WTC11 (cell line): Measurements from ENCODE around the gene EFCAB12. TPM values are rescaled to one million over a fixed set of nuclear protein-coding genes. Genes with fewer than 3 reads are reported as not detected.

Source experiments
- ATAC-seq: fragments of 200-7000 bp; cut with Tn5 transposase; 2 replicates; pipeline ENCODE4 v1.10.0; 2021; ENCODE audit warnings: mild to moderate bottlenecking, moderate library complexity
- CTCF ChIA-PET: fragments of 300-600 bp; sonication (Branson Sonifier 250); formaldehyde crosslinking; loops from one replicate; lab custom pipeline; 2021; ENCODE audit warnings: antibody characterized with exemption; lab: Charles Lee
- POLR2A ChIA-PET: fragments of 350-600 bp; sonication (Branson Sonifier 250); formaldehyde crosslinking; loops from one replicate; lab custom pipeline; 2021; ENCODE audit warnings: antibody characterized with exemption; lab: Charles Lee
- DNase-seq: peaks from one replicate; pipeline ENCODE4 v3.0.0; 2021; ENCODE audit warnings: low spot score
- H3K27ac Mint-ChIP-seq: 2 replicates; pipeline ENCODE4 v1.8.0; 2021; ENCODE audit warnings: mixed read lengths
- H3K27me3 Mint-ChIP-seq: 2 replicates; pipeline ENCODE4 v1.8.0; 2021; ENCODE audit warnings: low read depth, mild to moderate bottlenecking, moderate library complexity, mixed read lengths
- H3K36me3 Mint-ChIP-seq: 2 replicates; pipeline ENCODE4 v1.8.0; 2021; ENCODE audit warnings: mixed read lengths
- H3K4me1 Mint-ChIP-seq: 2 replicates; pipeline ENCODE4 v1.8.0; 2022; ENCODE audit warnings: mixed read lengths
- H3K4me3 Mint-ChIP-seq: 2 replicates; pipeline ENCODE4 v1.8.0; 2021; ENCODE audit warnings: mild to moderate bottlenecking, moderate library complexity, mixed read lengths
- H3K9me3 Mint-ChIP-seq: 2 replicates; pipeline ENCODE4 v1.8.0; 2021; ENCODE audit warnings: mixed read lengths
- CREB1 ChIP-seq: sonication (generic); formaldehyde crosslinking; IDR thresholded peaks from 2 replicates; pipeline ENCODE4 v1.8.0; 2023; ENCODE audit warnings: mild to moderate bottlenecking, missing genetic modification reagents
- ELF4 ChIP-seq: sonication (generic); formaldehyde crosslinking; IDR thresholded peaks from 2 replicates; pipeline ENCODE4 v1.8.1; 2022; ENCODE audit warnings: low read depth, mild to moderate bottlenecking, moderate library complexity, missing genetic modification reagents
- GRHL2 ChIP-seq: fragments of 250-450 bp; sonication (Bioruptor Pico); IDR thresholded peaks from 2 replicates; pipeline ENCODE4 v1.8.0; 2022; ENCODE audit warnings: mild to moderate bottlenecking, moderate library complexity; ENCODE audit not compliant: insufficient replicate concordance, severe bottlenecking
- NFATC4 ChIP-seq: fragments of 250-450 bp; sonication (Bioruptor Pico); IDR thresholded peaks from 2 replicates; pipeline ENCODE4 v1.9.0; 2021; ENCODE audit warnings: mild to moderate bottlenecking
- SMAD4 ChIP-seq: sonication (generic); formaldehyde crosslinking; IDR thresholded peaks from 2 replicates; pipeline ENCODE4 v1.8.0; 2022; ENCODE audit warnings: mild to moderate bottlenecking, missing genetic modification reagents
- ZBTB21 ChIP-seq: sonication (generic); formaldehyde crosslinking; IDR thresholded peaks from 2 replicates; pipeline ENCODE4 v1.8.1; 2023; ENCODE audit warnings: mild to moderate bottlenecking, missing genetic modification reagents, borderline replicate concordance
- ZNF232 ChIP-seq: sonication (generic); formaldehyde crosslinking; IDR thresholded peaks from 2 replicates; pipeline ENCODE4 v1.8.0; 2022; ENCODE audit warnings: mild to moderate bottlenecking, missing genetic modification reagents
- ZNF317 ChIP-seq: sonication (generic); formaldehyde crosslinking; IDR thresholded peaks from 2 replicates; pipeline ENCODE4 v1.8.1; 2023; ENCODE audit warnings: low read depth, mild to moderate bottlenecking, moderate library complexity, missing genetic modification reagents, borderline replicate concordance
- ZNF416 ChIP-seq: fragments of 250-450 bp; sonication (Bioruptor Pico); IDR thresholded peaks from 2 replicates; pipeline ENCODE4 v1.9.0; 2021; ENCODE audit warnings: mild to moderate bottlenecking, inconsistent platforms
- total RNA-seq: library from RNA; stranded (reverse); gene quantifications from 3 replicates; pipeline ENCODE4 v1.2.3, GENCODE V29; 2021
- TF ChIP-seq, protein P1 (sequence below): sonication (generic); formaldehyde crosslinking; IDR thresholded peaks from 2 replicates; pipeline ENCODE4 v1.8.1; 2022; ENCODE audit warnings: low read depth, missing genetic modification reagents, borderline replicate concordance
- TF ChIP-seq, protein P2 (sequence below): sonication (generic); formaldehyde crosslinking; IDR thresholded peaks from 2 replicates; pipeline ENCODE4 v1.8.0; 2022; ENCODE audit warnings: mild to moderate bottlenecking, missing genetic modification reagents
- TF ChIP-seq, protein P3 (sequence below): fragments of 250-450 bp; sonication (Bioruptor Pico); IDR thresholded peaks from 2 replicates; pipeline ENCODE4 v1.9.0; 2021; ENCODE audit warnings: mild to moderate bottlenecking
- TF ChIP-seq, protein P4 (sequence below): sonication (generic); formaldehyde crosslinking; conservative IDR thresholded peaks from 2 replicates; pipeline ENCODE4 v1.8.1; 2022; ENCODE audit warnings: mild to moderate bottlenecking, missing genetic modification reagents
- TF ChIP-seq, protein P5 (sequence below): sonication (generic); formaldehyde crosslinking; conservative IDR thresholded peaks from 2 replicates; pipeline ENCODE4 v1.8.1; 2023; ENCODE audit warnings: mild to moderate bottlenecking, low read depth, missing genetic modification reagents, moderate library complexity
- TF ChIP-seq, protein P6 (sequence below): sonication (generic); formaldehyde crosslinking; IDR thresholded peaks from 2 replicates; pipeline ENCODE4 v1.8.0; 2023; ENCODE audit warnings: missing genetic modification reagents
- TF ChIP-seq, protein P7 (sequence below): sonication (generic); formaldehyde crosslinking; IDR thresholded peaks from 2 replicates; pipeline ENCODE4 v1.8.0; 2022; ENCODE audit warnings: missing genetic modification reagents

Gene EFCAB12
- total RNA-seq, 1 experiment from 2014 or later, result 0.20 TPM

DNA sequence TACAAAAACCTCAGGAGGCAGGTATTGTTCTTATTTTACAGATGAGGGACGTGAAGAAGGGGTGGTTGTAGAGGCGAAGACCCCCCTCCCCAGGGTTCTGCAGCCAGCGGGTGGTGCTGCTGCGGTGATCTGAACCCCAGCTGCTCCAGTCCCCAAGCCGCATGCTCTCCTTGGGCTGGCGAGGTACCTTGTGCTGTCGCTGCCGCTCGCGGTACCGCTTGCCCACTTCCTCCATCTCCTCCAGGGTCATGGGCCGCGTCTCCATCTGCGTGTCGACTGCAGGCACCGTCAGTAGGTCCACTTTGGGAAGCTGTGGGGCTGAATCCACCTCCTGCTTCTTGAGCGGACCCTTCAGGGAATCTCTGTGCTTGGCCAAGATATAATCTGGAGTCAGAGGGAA lies 17.5 kb downstream of the EFCAB12 start:
- Mint-ChIP-seq H3K9me3 (no peaks in the 10 kb centered on the region), H3K4me3 (no peak overlapping the region), H3K27ac (no peak overlapping the region), H3K27me3 (peaks cover 8% of the 10 kb centered on the region; the same call in 1 of the 2 replicates), H3K36me3 (no peaks in the 10 kb centered on the region), H3K4me1 (no peaks in the 10 kb centered on the region)
- POLR2A ChIA-PET, result no interaction called here
- ATAC-seq, result no peak; the same call in 1 of the 2 replicates
- CTCF ChIA-PET, result no interaction called here
- TF ChIP-seq ZNF416 (CRISPR knock-in tag), result no peak
- TF ChIP-seq GRHL2 (CRISPR knock-in tag), result no peak
- TF ChIP-seq, protein P1, sequence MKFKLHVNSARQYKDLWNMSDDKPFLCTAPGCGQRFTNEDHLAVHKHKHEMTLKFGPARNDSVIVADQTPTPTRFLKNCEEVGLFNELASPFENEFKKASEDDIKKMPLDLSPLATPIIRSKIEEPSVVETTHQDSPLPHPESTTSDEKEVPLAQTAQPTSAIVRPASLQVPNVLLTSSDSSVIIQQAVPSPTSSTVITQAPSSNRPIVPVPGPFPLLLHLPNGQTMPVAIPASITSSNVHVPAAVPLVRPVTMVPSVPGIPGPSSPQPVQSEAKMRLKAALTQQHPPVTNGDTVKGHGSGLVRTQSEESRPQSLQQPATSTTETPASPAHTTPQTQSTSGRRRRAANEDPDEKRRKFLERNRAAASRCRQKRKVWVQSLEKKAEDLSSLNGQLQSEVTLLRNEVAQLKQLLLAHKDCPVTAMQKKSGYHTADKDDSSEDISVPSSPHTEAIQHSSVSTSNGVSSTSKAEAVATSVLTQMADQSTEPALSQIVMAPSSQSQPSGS (CRISPR knock-in tag), result no peak
- TF ChIP-seq SMAD4 (CRISPR knock-in tag), result no peak
- TF ChIP-seq, protein P2, sequence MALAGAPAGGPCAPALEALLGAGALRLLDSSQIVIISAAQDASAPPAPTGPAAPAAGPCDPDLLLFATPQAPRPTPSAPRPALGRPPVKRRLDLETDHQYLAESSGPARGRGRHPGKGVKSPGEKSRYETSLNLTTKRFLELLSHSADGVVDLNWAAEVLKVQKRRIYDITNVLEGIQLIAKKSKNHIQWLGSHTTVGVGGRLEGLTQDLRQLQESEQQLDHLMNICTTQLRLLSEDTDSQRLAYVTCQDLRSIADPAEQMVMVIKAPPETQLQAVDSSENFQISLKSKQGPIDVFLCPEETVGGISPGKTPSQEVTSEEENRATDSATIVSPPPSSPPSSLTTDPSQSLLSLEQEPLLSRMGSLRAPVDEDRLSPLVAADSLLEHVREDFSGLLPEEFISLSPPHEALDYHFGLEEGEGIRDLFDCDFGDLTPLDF, result no peak
- TF ChIP-seq, protein P3, sequence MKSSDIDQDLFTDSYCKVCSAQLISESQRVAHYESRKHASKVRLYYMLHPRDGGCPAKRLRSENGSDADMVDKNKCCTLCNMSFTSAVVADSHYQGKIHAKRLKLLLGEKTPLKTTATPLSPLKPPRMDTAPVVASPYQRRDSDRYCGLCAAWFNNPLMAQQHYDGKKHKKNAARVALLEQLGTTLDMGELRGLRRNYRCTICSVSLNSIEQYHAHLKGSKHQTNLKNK (CRISPR knock-in tag), result no peak
- no peak for TF ChIP-seq ZBTB21
- no peak for TF ChIP-seq NFATC4
- no peak for TF ChIP-seq CREB1 (CRISPR knock-in tag)
- TF ChIP-seq ZNF232 (CRISPR knock-in tag), result no peak
- no peak for TF ChIP-seq ELF4 (CRISPR knock-in tag)
- TF ChIP-seq, protein P4, sequence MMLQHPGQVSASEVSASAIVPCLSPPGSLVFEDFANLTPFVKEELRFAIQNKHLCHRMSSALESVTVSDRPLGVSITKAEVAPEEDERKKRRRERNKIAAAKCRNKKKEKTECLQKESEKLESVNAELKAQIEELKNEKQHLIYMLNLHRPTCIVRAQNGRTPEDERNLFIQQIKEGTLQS (CRISPR knock-in tag), result no peak
- TF ChIP-seq, protein P5, sequence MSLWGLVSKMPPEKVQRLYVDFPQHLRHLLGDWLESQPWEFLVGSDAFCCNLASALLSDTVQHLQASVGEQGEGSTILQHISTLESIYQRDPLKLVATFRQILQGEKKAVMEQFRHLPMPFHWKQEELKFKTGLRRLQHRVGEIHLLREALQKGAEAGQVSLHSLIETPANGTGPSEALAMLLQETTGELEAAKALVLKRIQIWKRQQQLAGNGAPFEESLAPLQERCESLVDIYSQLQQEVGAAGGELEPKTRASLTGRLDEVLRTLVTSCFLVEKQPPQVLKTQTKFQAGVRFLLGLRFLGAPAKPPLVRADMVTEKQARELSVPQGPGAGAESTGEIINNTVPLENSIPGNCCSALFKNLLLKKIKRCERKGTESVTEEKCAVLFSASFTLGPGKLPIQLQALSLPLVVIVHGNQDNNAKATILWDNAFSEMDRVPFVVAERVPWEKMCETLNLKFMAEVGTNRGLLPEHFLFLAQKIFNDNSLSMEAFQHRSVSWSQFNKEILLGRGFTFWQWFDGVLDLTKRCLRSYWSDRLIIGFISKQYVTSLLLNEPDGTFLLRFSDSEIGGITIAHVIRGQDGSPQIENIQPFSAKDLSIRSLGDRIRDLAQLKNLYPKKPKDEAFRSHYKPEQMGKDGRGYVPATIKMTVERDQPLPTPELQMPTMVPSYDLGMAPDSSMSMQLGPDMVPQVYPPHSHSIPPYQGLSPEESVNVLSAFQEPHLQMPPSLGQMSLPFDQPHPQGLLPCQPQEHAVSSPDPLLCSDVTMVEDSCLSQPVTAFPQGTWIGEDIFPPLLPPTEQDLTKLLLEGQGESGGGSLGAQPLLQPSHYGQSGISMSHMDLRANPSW (CRISPR knock-in tag), result no peak
- no peak for TF ChIP-seq ZNF317 (CRISPR knock-in tag)
- TF ChIP-seq, protein P6, sequence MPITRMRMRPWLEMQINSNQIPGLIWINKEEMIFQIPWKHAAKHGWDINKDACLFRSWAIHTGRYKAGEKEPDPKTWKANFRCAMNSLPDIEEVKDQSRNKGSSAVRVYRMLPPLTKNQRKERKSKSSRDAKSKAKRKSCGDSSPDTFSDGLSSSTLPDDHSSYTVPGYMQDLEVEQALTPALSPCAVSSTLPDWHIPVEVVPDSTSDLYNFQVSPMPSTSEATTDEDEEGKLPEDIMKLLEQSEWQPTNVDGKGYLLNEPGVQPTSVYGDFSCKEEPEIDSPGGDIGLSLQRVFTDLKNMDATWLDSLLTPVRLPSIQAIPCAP (CRISPR knock-in tag), result no peak
- TF ChIP-seq, protein P7, sequence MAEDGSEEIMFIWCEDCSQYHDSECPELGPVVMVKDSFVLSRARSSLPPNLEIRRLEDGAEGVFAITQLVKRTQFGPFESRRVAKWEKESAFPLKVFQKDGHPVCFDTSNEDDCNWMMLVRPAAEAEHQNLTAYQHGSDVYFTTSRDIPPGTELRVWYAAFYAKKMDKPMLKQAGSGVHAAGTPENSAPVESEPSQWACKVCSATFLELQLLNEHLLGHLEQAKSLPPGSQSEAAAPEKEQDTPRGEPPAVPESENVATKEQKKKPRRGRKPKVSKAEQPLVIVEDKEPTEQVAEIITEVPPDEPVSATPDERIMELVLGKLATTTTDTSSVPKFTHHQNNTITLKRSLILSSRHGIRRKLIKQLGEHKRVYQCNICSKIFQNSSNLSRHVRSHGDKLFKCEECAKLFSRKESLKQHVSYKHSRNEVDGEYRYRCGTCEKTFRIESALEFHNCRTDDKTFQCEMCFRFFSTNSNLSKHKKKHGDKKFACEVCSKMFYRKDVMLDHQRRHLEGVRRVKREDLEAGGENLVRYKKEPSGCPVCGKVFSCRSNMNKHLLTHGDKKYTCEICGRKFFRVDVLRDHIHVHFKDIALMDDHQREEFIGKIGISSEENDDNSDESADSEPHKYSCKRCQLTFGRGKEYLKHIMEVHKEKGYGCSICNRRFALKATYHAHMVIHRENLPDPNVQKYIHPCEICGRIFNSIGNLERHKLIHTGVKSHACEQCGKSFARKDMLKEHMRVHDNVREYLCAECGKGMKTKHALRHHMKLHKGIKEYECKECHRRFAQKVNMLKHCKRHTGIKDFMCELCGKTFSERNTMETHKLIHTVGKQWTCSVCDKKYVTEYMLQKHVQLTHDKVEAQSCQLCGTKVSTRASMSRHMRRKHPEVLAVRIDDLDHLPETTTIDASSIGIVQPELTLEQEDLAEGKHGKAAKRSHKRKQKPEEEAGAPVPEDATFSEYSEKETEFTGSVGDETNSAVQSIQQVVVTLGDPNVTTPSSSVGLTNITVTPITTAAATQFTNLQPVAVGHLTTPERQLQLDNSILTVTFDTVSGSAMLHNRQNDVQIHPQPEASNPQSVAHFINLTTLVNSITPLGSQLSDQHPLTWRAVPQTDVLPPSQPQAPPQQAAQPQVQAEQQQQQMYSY (CRISPR knock-in tag), result no peak
- DNase-seq, result no peak
